ENCODE data around the gene GPC3.

- TF ChIP-seq CTCF (conservative IDR thresholded peaks at IDR 0.05 in 1 of 2, IDR thresholded peaks at IDR 0.05 in 1 of 2; ENCODE audit: extremely low read depth in 1 of 2, insufficient read depth in 1 of 2, low read depth in 1 of 2, low read length in 2 of 2) = no peak
- TF ChIP-seq EZH2 (IDR thresholded peaks at IDR 0.05; ENCODE audit: borderline replicate concordance, low read length) = no peak
Measured at GRCh38 chrX:133640161-133641015, 345.0 kb downstream of the GPC3 start.
